Fibroblast of skin of right biceps (primary cell): ENCODE data around the gene PRRC2B.
"Not testable (repeated sequence)": the region's sequence is repeated elsewhere in the genome, so short reads cannot be mapped to it uniquely, and the experiment has no call there.

ENCODE experiments used
- DNase-seq: peaks from one replicate; pipeline ENCODE4 v3.0.0-alpha.2; 2013

The PRRC2B gene

GRCh38 chr9:131546336-131547084, 152.6 kb downstream of the PRRC2B start:
- DNase-seq, result peak; percentile 15

- not testable (repeated sequence) for DNase-seq
Observed at GRCh38 chr9:131549186-131549585, 155.3 kb downstream of the PRRC2B start.
